ENCODE results near the gene ANO2. TPM values are rescaled to one million over a fixed set of nuclear protein-coding genes. Genes with fewer than 3 reads are reported as not detected.

ANO2 gene
- total RNA-seq, 1 donor from 2014 or later = 1.9 TPM

- DNase-seq (ENCODE audit: low read depth, low spot score) = no peak
- H3K4me3 Mint-ChIP-seq = no peak overlapping the region
- TF ChIP-seq CTCF (conservative IDR thresholded peaks at IDR 0.05) = no peak
- H3K27me3 Mint-ChIP-seq (ENCODE audit: low read depth) = peaks cover 2% of the 10 kb centered on the region
- no peaks in the 10 kb centered on the region for H3K4me1 Mint-ChIP-seq
- H3K36me3 Mint-ChIP-seq (ENCODE audit: low read depth) = no peaks in the 10 kb centered on the region
- H3K27ac Mint-ChIP-seq (ENCODE audit: unreplicated experiment) = no peak overlapping the region
- H3K9me3 Mint-ChIP-seq = peaks cover 3% of the 10 kb centered on the region
These were observed 71.7 kb downstream of the ANO2 start for GRCh38 chr12:5873281-5873919.

- no peak for DNase-seq (ENCODE audit: low read depth, low spot score)
- Mint-ChIP-seq H3K4me3 (no peak overlapping the region), H3K27me3 (ENCODE audit: low read depth) (peaks cover 2% of the 10 kb centered on the region), H3K4me1 (no peaks in the 10 kb centered on the region), H3K36me3 (ENCODE audit: low read depth) (no peaks in the 10 kb centered on the region), H3K9me3 (peaks cover 3% of the 10 kb centered on the region), H3K27ac (ENCODE audit: unreplicated experiment) (no peak overlapping the region)
- TF ChIP-seq CTCF (conservative IDR thresholded peaks at IDR 0.05) = peak; percentile 62
These were observed 72.3 kb downstream of the ANO2 start for GRCh38 chr12:5872745-5873144.

GRCh38 chr12:5871741-5872140 lies 73.3 kb downstream of the ANO2 start:
- Mint-ChIP-seq H3K36me3 (ENCODE audit: low read depth) (no peaks in the 10 kb centered on the region), H3K27ac (ENCODE audit: unreplicated experiment) (peak overlapping the region; percentile 63), H3K9me3 (no peaks in the 10 kb centered on the region), H3K4me3 (no peak overlapping the region), H3K27me3 (ENCODE audit: low read depth) (peaks cover 2% of the 10 kb centered on the region), H3K4me1 (no peaks in the 10 kb centered on the region)
- no peak for DNase-seq (ENCODE audit: low read depth, low spot score)
- TF ChIP-seq CTCF (conservative IDR thresholded peaks at IDR 0.05) = no peak

DNA sequence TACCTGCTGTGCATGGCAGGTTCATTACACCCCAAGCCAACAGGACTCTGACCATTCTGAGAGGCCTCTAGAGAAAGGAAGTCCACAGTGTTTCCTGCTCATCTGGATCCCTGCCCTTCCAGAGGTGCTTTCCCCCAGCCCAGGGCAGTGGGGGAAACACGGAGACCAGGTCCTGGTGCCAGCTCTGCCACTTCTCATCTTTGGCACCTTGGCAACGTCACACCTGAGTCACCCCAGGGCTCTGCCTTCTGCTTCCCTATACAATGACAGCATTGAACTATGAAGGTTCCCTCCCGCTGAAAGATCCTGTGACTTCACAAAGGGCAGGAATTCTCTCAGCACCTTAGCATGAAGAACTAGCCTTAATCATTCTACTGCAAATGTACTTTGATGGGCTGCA lies 74.9 kb downstream of the ANO2 start:
- H3K4me1 Mint-ChIP-seq = no peaks in the 10 kb centered on the region
- H3K27me3 Mint-ChIP-seq (ENCODE audit: low read depth) = peaks cover 2% of the 10 kb centered on the region
- no peaks in the 10 kb centered on the region for H3K9me3 Mint-ChIP-seq
- H3K4me3 Mint-ChIP-seq = no peak overlapping the region
- no peak for TF ChIP-seq CTCF (conservative IDR thresholded peaks at IDR 0.05)
- no peak for DNase-seq (ENCODE audit: low read depth, low spot score)
- no peak overlapping the region for H3K27ac Mint-ChIP-seq (ENCODE audit: unreplicated experiment)
- H3K36me3 Mint-ChIP-seq (ENCODE audit: low read depth) = no peaks in the 10 kb centered on the region

GRCh38 chr12:5868625-5869295 lies 76.3 kb downstream of the ANO2 start:
- Mint-ChIP-seq H3K4me3 (no peak overlapping the region), H3K36me3 (ENCODE audit: low read depth) (no peaks in the 10 kb centered on the region), H3K27ac (ENCODE audit: unreplicated experiment) (no peak overlapping the region), H3K9me3 (no peaks in the 10 kb centered on the region), H3K27me3 (ENCODE audit: low read depth) (no peaks in the 10 kb centered on the region), H3K4me1 (no peaks in the 10 kb centered on the region)
- no peak for DNase-seq (ENCODE audit: low read depth, low spot score)
- TF ChIP-seq CTCF (conservative IDR thresholded peaks at IDR 0.05) = no peak

All from neural crest cell (in vitro differentiated cells).